Dedifferentiated amniotic fluid mesenchymal stem cell (primary cell): Measurements from ENCODE around the gene HNRNPH2.

Experiments used
- DNase-seq: peaks from one replicate; pipeline ENCODE4 v3.0.0-alpha.2; 2016; ENCODE audit errors: extremely low spot score

HNRNPH2 gene

GRCh38 chrX:101395789-101396188 lies 12.2 kb upstream of the HNRNPH2 start:
- DNase-seq: no peak

- no peak for DNase-seq
These were observed 10.2 kb upstream of the HNRNPH2 start for GRCh38 chrX:101397779-101398178.

- no peak for DNase-seq
These were observed 9.3 kb upstream of the HNRNPH2 start for GRCh38 chrX:101398694-101399093.

GRCh38 chrX:101399825-101400224 lies 8.2 kb upstream of the HNRNPH2 start:
- no peak for DNase-seq

- DNase-seq: no peak
These were observed 765 bp upstream of the HNRNPH2 start for GRCh38 chrX:101407167-101407747.

- no peak for DNase-seq
These were observed 465 bp downstream of the HNRNPH2 start for GRCh38 chrX:101408532-101408841.

- no peak for DNase-seq
These were observed 1.0 kb downstream of the HNRNPH2 start for GRCh38 chrX:101409043-101409442.

- no peak for DNase-seq
These were observed 2.4 kb downstream of the HNRNPH2 start for GRCh38 chrX:101410461-101410860.

- no peak for DNase-seq
These were observed 4.0 kb downstream of the HNRNPH2 start for GRCh38 chrX:101411984-101412383.

- peak; percentile 76 for DNase-seq
These were observed 7.4 kb downstream of the HNRNPH2 start for GRCh38 chrX:101415180-101416145.

- DNase-seq: peak; percentile 11
These were observed 8.7 kb downstream of the HNRNPH2 start for GRCh38 chrX:101416691-101417090.

- peak; percentile 10 for DNase-seq
These were observed 9.2 kb downstream of the HNRNPH2 start for GRCh38 chrX:101417190-101417589.

GRCh38 chrX:101417981-101418841 lies 10.2 kb downstream of the HNRNPH2 start:
- DNase-seq: peak; percentile 14

- no peak for DNase-seq
These were observed 11.5 kb downstream of the HNRNPH2 start for GRCh38 chrX:101419489-101419888.

GRCh38 chrX:101427954-101428353 lies 19.9 kb downstream of the HNRNPH2 start:
- no peak for DNase-seq

- no peak for DNase-seq
These were observed 21.9 kb downstream of the HNRNPH2 start for GRCh38 chrX:101429934-101430333.

GRCh38 chrX:101430457-101431078 lies 22.5 kb downstream of the HNRNPH2 start:
- no peak for DNase-seq

- DNase-seq: no peak
These were observed 34.1 kb downstream of the HNRNPH2 start for GRCh38 chrX:101442085-101442484.

GRCh38 chrX:101449279-101449678 lies 41.3 kb downstream of the HNRNPH2 start:
- DNase-seq: no peak

GRCh38 chrX:101450085-101450484 lies 42.1 kb downstream of the HNRNPH2 start:
- DNase-seq: no peak

- DNase-seq: no peak
These were observed 42.9 kb downstream of the HNRNPH2 start for GRCh38 chrX:101450961-101451360.

- DNase-seq: no peak
These were observed 44.0 kb downstream of the HNRNPH2 start for GRCh38 chrX:101452056-101452455.
